Uterus (tissue), 4 donors: ENCODE data around the gene C11orf86. TPM values are rescaled to one million over a fixed set of nuclear protein-coding genes. Genes with fewer than 3 reads are reported as not detected.

Experiments
- DNase-seq, 2 donors: peaks; one replicate each; pipeline ENCODE4 v3.0.0-alpha.2; 2019 to 2020
- H3K27ac ChIP-seq, 2 donors: fragments of 200-600 bp; sonication (generic); 1 replicate in 1 of 2; 2 replicates in 1 of 2; pipeline ENCODE4 v1.5.1; 2016 to 2018
- H3K27me3 ChIP-seq, 2 donors: fragments of 200-600 bp; sonication (generic); one replicate each; pipeline ENCODE4 v1.5.1; 2018 to 2019; ENCODE audit warnings: control low read depth in 1 of 2
- H3K36me3 ChIP-seq, 2 donors: fragments of 200-600 bp; sonication (generic); one replicate each; pipeline ENCODE4 v1.5.1; 2019; ENCODE audit warnings: control low read depth in 1 of 2
- H3K4me1 ChIP-seq, 2 donors: fragments of 200-600 bp; sonication (generic); one replicate each; pipeline ENCODE4 v1.5.1; 2018 to 2019; ENCODE audit warnings: control low read depth in 1 of 2
- H3K4me3 ChIP-seq, 2 donors: fragments of 200-600 bp; sonication (generic); 1 replicate in 1 of 2; 2 replicates in 1 of 2; pipeline ENCODE4 v1.5.1; 2018 to 2019; ENCODE audit warnings: mild to moderate bottlenecking in 1 of 2
- H3K9me3 ChIP-seq, 2 donors: fragments of 200-600 bp; sonication (generic); one replicate each; pipeline ENCODE4 v1.5.1; 2019; ENCODE audit warnings: control low read depth in 1 of 2
- CTCF ChIP-seq, 4 experiments: fragments of 200-600 bp in 2 of 4; fragments of 450-650 bp in 2 of 4; sonication (generic) in 2 of 4; IDR thresholded peaks; one replicate each; pipeline ENCODE4 v1.5.1; 2016 to 2019; ENCODE audit warnings: antibody characterized with exemption in 4 of 4, mild to moderate bottlenecking in 2 of 4, moderate library complexity in 1 of 4
- POLR2A ChIP-seq, 2 donors: fragments of 450-650 bp; IDR thresholded peaks; one replicate each; pipeline ENCODE4 v1.6.1; 2016; ENCODE audit warnings: antibody characterized with exemption in 2 of 2, mild to moderate bottlenecking in 1 of 2, moderate library complexity in 1 of 2
- intact Hi-C: fragments of 100-400 bp; cut with DNase I; formaldehyde crosslinking; loops from one replicate; pipeline ENCODE4 v1.15.1; 2023; ENCODE audit warnings: low total_unique reads
- total RNA-seq, 4 donors: library from RNA; depleted of rRNA in 3 of 4; stranded (reverse); fragments of >200 nt in 3 of 4; gene quantifications; one replicate each; pipeline versions ENCODE4 v1.1.0 to v1.2.4, GENCODE V29; 2014 to 2023
- donor health status: DM: yes; HTN: yes; CAD: no.

The C11orf86 gene
- total RNA-seq: not detected

- Histone ChIP-seq H3K27ac (no peak within 1 kb of the TSS), H3K4me1 (no peaks in the 10 kb centered on the region), H3K27me3 (no peaks in the 10 kb centered on the region), H3K36me3 (no peaks in the 10 kb centered on the region), H3K9me3 (no peaks in the 10 kb centered on the region), H3K4me3 (no peak within 1 kb of the TSS)
- no peak for DNase-seq
- intact Hi-C loops: no loop called here
- TF ChIP-seq CTCF (IDR thresholded peaks at IDR 0.05) (no peak), POLR2A (IDR thresholded peaks at IDR 0.05) (no peak)
These were observed at the start of gene C11orf86 for GRCh38 chr11:66974724-66975404. Gene C11orf86, plus strand, starts transcription at chr11:66975304. Its CDS starts 59 bp downstream, at chr11:66975363.

- TF ChIP-seq CTCF (IDR thresholded peaks at IDR 0.05): no peak
- no peak for TF ChIP-seq POLR2A (IDR thresholded peaks at IDR 0.05)
- H3K9me3 ChIP-seq: no peaks in the 10 kb centered on the region
- no peak for DNase-seq
- no peak overlapping the region for H3K4me3 ChIP-seq
- H3K27me3 ChIP-seq: no peaks in the 10 kb centered on the region
- no peak overlapping the region for H3K27ac ChIP-seq
- intact Hi-C loops: no loop called here
- no peaks in the 10 kb centered on the region for H3K4me1 ChIP-seq
- H3K36me3 ChIP-seq: no peaks in the 10 kb centered on the region
These were observed 45.4 kb upstream of the C11orf86 start for GRCh38 chr11:66929753-66930152.

- intact Hi-C loops: no loop called here
- no peaks in the 10 kb centered on the region for H3K4me1 ChIP-seq
- no peak for TF ChIP-seq CTCF (IDR thresholded peaks at IDR 0.05)
- no peak for TF ChIP-seq POLR2A (IDR thresholded peaks at IDR 0.05)
These were observed 42.6 kb upstream of the C11orf86 start for GRCh38 chr11:66932543-66932942.

GRCh38 chr11:66933531-66933930 is 41.6 kb upstream of the C11orf86 start:
- no peaks in the 10 kb centered on the region for H3K4me1 ChIP-seq
- no peak for DNase-seq
- H3K27ac ChIP-seq: no peak overlapping the region
- no peaks in the 10 kb centered on the region for H3K9me3 ChIP-seq
- intact Hi-C loops: no loop called here
- H3K4me3 ChIP-seq: no peak overlapping the region
- no peaks in the 10 kb centered on the region for H3K27me3 ChIP-seq
- no peak for TF ChIP-seq CTCF (IDR thresholded peaks at IDR 0.05)
- no peak for TF ChIP-seq POLR2A (IDR thresholded peaks at IDR 0.05)
- H3K36me3 ChIP-seq: no peaks in the 10 kb centered on the region

More at GRCh38 chr11:66932543-66932942, 42.6 kb upstream of the C11orf86 start:
- H3K36me3 ChIP-seq: no peaks in the 10 kb centered on the region
- no peaks in the 10 kb centered on the region for H3K9me3 ChIP-seq
- no peaks in the 10 kb centered on the region for H3K27me3 ChIP-seq
- H3K27ac ChIP-seq: no peak overlapping the region
- no peak overlapping the region for H3K4me3 ChIP-seq
- no peak for DNase-seq

- intact Hi-C loops: no loop called here
These were observed 39.9 kb upstream of the C11orf86 start for GRCh38 chr11:66934950-66935779.

More at GRCh38 chr11:66934950-66935779, 39.9 kb upstream of the C11orf86 start:
- H3K9me3 ChIP-seq: no peaks in the 10 kb centered on the region
- no peaks in the 10 kb centered on the region for H3K27me3 ChIP-seq
- no peak overlapping the region for H3K4me3 ChIP-seq
- peak overlapping the region in 1 of 2 donors; percentile 50 for H3K27ac ChIP-seq
- TF ChIP-seq CTCF (IDR thresholded peaks at IDR 0.05): no peak
- TF ChIP-seq POLR2A (IDR thresholded peaks at IDR 0.05): no peak
- no peaks in the 10 kb centered on the region for H3K4me1 ChIP-seq
- H3K36me3 ChIP-seq: no peaks in the 10 kb centered on the region
- DNase-seq: no peak
